NOMO-1 treated with dmso at 0.1 percent for 144 hours (cell line): ENCODE measurements around the gene RAI2.

ENCODE experiments used
- DNase-seq: peaks from one replicate; lab custom pipeline; 2025; ENCODE audit not compliant: unreplicated experiment; lab: John Stamatoyannopoulos, UW

The RAI2 gene

DNA sequence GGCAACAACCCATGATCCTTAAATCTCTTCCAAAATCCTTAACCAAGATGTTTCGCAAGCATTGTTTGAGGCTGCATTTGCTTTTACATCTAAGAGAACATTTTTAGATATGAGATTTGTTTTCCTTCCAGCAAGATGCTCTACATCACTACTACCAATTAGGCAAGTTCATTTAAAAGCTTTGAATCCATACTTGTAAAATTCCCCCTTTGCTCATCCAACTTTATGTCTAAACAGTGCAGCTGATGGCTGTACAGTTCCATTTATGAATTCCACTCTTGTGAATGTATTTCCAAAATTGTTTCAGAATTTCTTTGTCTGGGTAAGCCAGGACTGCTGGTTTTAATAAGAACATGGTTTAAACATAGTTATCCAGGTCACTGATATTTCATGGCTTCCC lies 31.5 kb downstream of the RAI2 start:
- DNase-seq: no peak

DNA sequence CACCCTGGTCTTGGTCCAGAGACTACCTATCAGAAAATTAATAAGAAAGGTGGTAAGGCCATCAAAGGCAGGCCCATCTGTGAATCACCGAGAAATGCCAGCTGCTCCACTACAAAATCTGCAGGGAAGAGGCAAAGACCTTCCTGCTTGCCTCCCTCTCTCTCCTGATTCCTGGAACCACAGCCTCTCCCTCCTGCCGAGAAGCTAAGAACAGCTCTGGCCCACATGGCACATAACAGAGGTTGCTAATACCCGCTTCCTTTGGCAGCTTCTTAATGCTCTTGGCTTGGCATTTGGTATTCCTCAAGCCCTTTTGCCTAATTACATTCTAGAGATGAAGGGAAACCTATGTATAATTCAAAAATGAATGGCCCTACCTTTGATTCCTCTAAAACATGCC lies 32.9 kb downstream of the RAI2 start:
- DNase-seq: no peak

DNA sequence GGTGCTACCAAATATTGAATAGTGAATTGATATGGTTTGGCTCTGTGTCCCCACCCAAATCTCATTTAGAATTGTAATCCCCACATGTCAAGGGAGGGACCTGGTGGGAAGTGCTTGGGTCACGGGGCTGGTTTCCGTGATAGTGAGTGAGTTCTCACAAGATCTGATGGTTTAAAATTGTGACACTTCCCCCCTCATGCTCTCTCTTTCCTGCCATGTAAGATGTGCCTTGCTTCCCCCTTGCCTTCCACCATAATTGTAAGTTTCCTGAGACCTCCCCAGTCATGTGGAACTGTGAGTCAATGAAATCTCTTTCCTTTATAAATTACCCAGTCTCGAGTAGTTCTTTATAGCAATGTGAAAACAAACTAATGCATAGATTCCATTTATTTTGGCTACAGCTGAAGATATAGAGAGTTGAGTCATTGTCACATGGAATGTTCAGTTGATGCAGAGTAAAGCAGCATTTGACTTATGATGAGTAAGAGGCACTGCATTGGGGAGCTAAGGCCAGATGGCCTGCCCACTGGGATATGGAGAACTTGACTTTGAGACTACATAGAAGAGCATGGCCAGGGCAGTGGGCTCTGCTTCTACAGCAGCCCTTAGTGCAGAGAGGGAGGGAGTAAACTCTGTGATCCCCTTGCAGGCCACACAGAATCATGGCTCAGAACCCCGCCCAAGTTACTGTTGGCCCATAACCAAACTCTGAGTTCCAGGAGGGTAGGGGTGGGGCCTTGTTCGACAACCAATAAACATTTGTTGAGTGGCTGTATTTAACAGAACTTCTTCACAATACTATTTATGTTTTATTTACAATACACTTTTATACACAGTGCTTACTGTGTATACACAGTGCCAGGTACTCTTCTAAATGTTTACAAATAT lies 34.2 kb downstream of the RAI2 start:
- no peak for DNase-seq

- no peak for DNase-seq
Measured at GRCh38 chrX:17824980-17825379, 36.1 kb downstream of the RAI2 start.

DNA sequence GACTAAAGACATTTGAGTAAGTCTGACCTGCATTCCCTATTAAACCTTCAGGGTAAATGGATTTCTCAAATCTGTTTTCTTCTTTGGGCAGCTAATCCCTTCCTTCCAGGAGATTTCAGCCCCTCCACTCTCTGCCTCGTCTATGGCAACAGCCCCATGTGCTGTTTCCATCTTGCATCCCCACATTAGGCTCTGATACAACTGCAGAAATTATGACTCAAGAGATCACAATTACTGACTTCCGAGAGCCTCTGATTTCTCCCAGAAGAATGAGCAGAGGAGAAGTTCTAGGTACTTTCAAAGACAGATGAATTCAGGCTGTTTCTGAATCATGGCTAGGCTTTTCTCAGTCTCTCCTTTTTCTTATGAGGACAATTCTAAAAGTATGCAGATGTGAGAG lies 38.7 kb downstream of the RAI2 start:
- no peak for DNase-seq

DNA sequence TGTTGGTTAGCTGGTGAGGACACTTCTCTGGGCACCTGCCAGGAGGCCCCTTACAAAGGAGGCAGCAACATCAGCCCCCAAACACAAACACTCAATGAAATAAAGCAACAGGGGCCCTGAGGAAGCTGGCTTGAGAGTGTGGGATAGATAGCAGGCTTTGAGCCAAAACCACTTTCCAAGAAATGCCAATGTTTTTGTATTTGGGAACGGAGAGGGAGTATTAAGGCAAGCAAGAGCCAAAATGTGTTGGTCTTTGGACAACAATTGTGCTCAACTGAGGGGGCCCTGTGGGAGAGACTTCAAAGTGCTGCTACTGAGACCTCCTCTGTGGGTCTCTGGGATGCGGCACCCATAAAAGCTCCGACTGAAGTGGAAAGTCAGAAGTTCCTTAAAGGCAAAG lies 41.0 kb downstream of the RAI2 start:
- no peak for DNase-seq

DNA sequence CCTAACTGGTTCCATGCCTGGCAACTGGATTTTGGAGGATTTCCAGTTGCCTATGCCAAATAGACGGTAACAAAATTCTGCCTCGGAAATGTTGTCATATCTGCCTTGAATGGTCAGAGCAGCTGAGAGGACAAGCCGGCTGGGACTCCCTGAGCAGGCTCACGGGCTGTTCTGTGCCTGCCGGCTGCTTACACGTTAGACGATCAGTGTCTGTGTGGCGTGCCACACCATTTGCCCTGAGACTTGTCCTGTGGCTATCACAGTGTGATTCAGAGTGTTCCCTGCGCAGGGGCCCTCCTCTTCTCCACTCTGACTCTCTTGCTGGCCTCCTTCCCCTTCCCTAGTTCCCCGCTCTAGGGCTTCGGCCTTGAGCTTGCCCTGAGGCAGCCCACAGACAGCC lies 42.4 kb downstream of the RAI2 start:
- DNase-seq: no peak

DNA sequence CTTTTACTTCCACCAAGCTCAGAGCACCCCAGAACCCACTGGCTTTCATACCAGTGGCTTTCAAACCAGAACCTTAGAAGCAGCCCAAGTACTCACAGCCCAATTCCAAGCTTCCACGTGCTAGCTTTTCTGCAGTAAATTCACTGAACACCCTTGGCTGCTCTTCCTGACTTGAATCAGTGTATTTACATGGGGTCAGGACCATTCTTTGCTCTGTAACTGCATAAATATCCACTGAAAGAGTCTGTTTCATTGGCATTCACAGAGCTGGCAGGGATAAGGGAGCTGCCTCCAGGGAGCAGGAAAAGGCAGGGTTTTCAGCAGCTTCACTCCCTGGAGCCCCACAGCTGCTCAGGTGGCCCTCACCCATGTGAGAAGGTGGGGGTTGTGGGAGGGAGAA lies 43.8 kb downstream of the RAI2 start:
- no peak for DNase-seq

DNA sequence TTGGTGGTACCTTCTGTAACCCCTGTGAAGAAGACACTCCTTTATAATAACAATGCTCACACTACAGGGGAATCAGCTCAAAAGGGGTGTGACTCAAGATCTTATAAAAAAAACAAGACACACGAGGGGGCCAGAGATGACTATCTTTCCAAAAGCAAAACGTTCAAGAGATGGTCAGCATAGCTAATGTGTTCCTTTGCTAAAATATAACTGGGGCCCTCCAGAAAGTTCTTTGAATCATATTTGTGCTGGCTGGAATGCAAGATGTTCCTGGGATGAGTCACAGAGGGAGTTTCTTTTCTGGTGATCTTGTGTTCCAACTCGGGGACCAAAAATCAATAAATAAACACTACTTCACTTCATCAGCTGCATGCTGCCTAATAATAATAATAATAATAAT lies 46.5 kb downstream of the RAI2 start:
- no peak for DNase-seq

DNA sequence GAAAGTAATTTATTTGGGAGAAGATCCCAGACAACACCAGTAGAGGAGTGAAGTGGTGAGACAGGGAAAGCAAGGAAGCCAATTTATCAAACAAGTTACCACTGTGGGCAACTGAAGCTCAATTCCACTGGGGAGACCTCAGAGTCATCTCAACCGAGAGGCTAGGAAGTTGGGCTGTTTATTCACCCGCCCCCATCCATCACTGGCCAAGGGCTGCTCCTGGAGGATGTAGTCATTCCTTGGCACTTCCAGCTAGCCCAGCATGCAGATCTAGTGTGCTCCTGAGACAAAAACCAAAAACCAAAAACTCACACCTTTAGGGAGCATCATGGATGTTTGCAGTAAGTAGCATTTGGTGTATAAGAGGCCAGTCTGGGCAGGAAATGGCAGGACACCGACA lies 47.0 kb downstream of the RAI2 start:
- DNase-seq: no peak

DNA sequence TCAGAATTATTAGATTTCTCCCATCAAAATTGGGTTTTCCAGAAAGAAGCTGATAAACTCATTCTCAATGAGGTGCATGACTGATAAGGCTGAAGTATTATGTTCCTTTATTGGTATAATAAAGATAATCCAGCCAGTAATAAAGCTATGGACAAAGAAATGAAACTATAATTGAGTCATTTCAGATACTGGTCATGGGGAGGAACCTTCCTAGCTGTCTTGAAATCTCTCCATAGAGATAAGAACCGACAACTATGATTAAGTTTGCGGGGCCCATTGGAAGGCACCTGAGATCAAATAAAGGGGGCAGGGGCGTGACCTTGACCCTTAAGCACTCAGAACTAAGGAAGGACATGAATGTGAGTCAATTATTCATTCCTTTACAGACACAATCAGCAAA lies 47.8 kb downstream of the RAI2 start:
- DNase-seq: no peak

DNA sequence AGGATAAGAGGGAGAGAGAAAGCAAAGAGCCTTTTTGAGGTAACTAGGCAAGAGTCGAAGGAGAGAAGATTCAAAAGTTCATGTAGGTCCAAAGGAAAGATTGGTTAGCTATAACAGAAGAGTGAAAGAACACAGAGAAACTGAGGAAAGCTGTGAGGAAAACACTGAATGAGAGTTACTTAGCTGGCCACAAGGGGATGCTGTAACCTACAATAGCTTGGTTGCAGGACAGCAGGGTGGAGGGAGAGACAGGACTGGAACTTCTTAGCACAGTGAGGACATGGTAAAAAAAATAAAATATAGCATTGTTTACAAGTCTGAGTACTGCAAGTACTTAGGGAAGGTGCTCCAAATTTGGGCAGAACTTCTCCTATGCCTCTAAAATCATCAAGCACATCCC lies 48.3 kb downstream of the RAI2 start:
- no peak for DNase-seq

DNA sequence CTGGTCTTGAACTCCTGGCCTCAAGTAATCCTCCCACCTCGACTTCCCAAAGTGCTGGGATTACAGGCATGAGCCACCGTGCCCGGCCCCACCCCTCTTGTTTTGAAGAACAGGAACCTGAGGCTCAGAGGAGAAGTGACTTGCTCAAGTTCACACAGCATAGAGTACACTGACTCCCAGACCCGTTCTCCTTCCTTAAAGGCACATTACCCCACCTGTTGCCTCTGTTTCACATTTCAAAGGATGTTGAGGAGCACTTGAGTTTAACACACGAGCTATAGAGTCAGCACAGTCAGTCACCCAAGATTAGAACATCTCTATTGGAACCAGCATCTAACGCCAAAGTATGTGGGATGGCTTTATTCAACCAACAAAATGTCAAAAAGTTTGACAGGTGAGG lies 51.1 kb downstream of the RAI2 start:
- DNase-seq: no peak

- no peak for DNase-seq
Measured at GRCh38 chrX:17809273-17809672, 51.8 kb downstream of the RAI2 start.

DNA sequence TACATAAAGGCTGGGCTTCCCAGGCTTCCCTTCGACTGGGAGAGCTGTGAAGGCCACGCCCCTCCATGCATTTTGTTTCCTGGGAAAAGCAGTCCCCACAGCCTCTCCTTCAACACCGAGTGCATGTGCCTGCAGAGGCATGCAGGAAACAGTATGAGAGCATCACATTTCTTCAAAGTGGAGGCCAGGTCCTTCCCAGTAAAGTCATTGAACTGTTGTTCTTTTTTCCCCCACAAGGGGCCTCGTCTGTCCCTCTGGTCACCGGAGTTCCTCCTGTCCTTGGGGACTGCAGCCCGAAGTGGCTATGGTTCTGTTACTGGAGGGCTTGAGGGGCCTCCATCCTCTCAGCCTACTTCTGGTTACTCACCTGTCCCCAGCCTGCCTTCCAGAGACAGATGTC lies 56.0 kb downstream of the RAI2 start:
- no peak for DNase-seq

DNA sequence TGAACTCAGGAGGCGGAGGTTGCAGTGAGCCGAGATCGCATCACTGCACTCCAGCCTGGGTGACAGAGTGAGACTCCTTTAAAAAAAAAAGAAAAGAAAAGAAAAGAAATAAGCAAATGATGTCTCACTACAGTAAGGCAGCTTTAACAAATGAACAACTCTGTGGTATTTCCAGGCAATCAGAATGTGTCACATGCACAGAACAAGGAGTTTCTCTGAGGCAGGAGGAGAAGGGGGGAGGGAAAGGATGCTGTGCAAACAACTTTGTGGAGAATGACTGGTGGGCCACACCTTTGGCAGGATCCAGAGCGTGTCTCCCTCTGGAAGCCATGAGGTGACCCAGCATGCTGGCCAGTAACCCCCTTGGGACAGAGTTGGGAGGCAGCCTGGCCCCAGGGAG lies 57.6 kb downstream of the RAI2 start:
- DNase-seq: no peak

GRCh38 chrX:17802756-17803155 lies 58.3 kb downstream of the RAI2 start:
- no peak for DNase-seq

- no peak for DNase-seq
Measured at GRCh38 chrX:17801431-17801830, 59.7 kb downstream of the RAI2 start.

DNA sequence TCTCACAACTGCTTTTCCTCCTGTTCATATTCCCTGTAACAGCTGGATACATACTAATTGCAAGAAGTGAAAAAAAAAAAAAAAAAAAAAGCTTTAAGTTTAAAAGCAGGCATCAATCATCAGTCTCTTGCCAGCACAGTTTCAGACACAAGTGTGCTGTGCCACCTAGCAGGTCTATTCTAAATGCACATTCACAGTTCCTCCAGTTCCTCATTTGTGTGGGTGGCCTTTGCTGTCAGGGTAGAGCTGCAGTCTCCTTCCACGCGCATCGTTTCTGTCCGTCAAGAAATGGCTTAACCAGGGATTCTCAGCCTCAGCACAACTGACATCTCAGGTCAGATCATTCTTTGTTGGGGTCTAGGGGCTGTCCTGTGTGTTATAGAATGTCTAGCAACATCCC lies 62.2 kb downstream of the RAI2 start:
- DNase-seq: no peak

DNA sequence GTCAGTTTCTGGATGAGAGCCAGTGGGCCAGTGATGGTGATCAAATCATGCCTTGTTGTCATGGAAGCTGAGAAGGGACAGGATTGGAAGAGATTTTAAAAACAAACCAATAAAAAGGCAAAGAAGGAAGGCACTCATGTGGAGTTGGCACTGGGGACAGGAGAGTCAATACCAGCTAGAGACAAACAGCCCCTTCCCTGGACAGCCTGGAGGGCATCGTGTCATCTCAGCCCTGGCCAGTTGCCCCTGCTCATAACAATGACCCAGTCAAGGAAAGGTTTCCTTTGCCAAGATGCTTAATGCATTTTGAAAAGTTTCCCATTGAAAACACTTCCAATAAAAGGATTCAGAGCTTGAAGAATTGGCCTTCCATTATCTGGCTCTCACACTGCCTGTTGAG lies 68.3 kb downstream of the RAI2 start:
- no peak for DNase-seq

- no peak for DNase-seq
Measured at GRCh38 chrX:17788956-17789562, 72.0 kb downstream of the RAI2 start.

DNA sequence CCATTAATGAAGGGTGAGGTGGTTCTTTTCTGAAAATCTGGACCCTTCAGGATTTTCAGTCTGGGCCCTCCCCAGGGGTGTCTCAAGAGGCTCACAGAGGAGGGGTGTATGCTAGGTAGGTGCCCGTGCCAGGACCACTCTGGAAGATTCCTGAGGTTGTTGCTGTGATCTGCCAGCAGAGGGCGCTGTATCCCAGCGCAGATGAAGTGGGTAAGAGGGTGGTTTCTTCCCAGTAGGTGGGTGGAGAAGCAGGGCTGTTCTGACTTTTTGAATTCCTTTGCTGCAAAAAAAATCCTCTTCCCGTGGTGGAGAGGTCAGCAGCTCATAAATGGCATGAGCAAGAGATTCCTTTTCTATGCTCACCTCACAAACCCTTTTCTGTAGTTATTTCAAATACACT lies 72.7 kb downstream of the RAI2 start:
- no peak for DNase-seq

DNA sequence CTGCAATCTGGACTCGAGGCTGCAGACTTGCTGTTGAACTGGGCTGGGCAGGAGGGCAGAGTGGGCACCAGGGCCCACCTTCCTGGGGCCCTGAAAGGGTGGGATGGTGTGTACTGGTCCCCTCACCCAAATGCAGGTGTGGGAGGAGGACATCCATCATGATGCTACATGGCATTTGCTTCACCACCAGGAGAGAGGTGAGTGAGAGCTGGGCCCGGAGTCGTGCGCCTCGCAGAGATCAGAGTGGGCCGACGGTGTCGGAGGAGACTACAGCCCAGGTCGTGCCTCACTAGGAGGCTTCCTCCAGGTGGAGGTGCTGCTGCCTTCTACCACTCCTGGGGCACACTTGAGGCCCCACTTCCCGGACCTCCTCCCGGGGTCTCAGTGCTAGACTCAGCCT lies 73.5 kb downstream of the RAI2 start:
- no peak for DNase-seq
